WTC11 (cell line): Measurements from ENCODE around the gene TCF21. TPM values are rescaled to one million over a fixed set of nuclear protein-coding genes. Genes with fewer than 3 reads are reported as not detected.
"Not testable (repeated sequence)": the region's sequence is repeated elsewhere in the genome, so short reads cannot be mapped to it uniquely, and the experiment has no call there.

Experiments used
- ATAC-seq: fragments of 200-7000 bp; cut with Tn5 transposase; 2 replicates; pipeline ENCODE4 v1.10.0; 2021; ENCODE audit warnings: mild to moderate bottlenecking, moderate library complexity
- CTCF ChIA-PET: fragments of 300-600 bp; sonication (Branson Sonifier 250); formaldehyde crosslinking; loops from one replicate; lab custom pipeline; 2021; ENCODE audit warnings: antibody characterized with exemption; lab: Charles Lee
- POLR2A ChIA-PET: fragments of 350-600 bp; sonication (Branson Sonifier 250); formaldehyde crosslinking; loops from one replicate; lab custom pipeline; 2021; ENCODE audit warnings: antibody characterized with exemption; lab: Charles Lee
- DNase-seq: peaks from one replicate; pipeline ENCODE4 v3.0.0; 2021; ENCODE audit warnings: low spot score
- H3K27ac Mint-ChIP-seq: 2 replicates; pipeline ENCODE4 v1.8.0; 2021; ENCODE audit warnings: mixed read lengths
- H3K27me3 Mint-ChIP-seq: 2 replicates; pipeline ENCODE4 v1.8.0; 2021; ENCODE audit warnings: low read depth, mild to moderate bottlenecking, moderate library complexity, mixed read lengths
- H3K36me3 Mint-ChIP-seq: 2 replicates; pipeline ENCODE4 v1.8.0; 2021; ENCODE audit warnings: mixed read lengths
- H3K4me1 Mint-ChIP-seq: 2 replicates; pipeline ENCODE4 v1.8.0; 2022; ENCODE audit warnings: mixed read lengths
- H3K4me3 Mint-ChIP-seq: 2 replicates; pipeline ENCODE4 v1.8.0; 2021; ENCODE audit warnings: mild to moderate bottlenecking, moderate library complexity, mixed read lengths
- H3K9me3 Mint-ChIP-seq: 2 replicates; pipeline ENCODE4 v1.8.0; 2021; ENCODE audit warnings: mixed read lengths
- CTCF ChIP-seq: fragments of 200-600 bp; IDR thresholded peaks from 2 replicates; pipeline ENCODE4 v1.8.0; 2022; ENCODE audit warnings: antibody characterized with exemption
- EMX1 ChIP-seq: fragments of 250-450 bp; sonication (Bioruptor Pico); IDR thresholded peaks from 2 replicates; pipeline ENCODE4 v1.8.0; 2021; ENCODE audit warnings: mild to moderate bottlenecking
- ETV6 ChIP-seq: sonication (generic); formaldehyde crosslinking; IDR thresholded peaks from 2 replicates; pipeline ENCODE4 v1.8.1; 2022; ENCODE audit warnings: mild to moderate bottlenecking, missing genetic modification reagents
- GTF2I ChIP-seq: fragments of 250-450 bp; sonication (Bioruptor Pico); conservative IDR thresholded peaks from 2 replicates; pipeline ENCODE4 v1.4.0; 2021; ENCODE audit warnings: mild to moderate bottlenecking
- IRF1 ChIP-seq: sonication (generic); formaldehyde crosslinking; IDR thresholded peaks from 2 replicates; pipeline ENCODE4 v1.8.0; 2023; ENCODE audit warnings: missing genetic modification reagents
- IRF2 ChIP-seq: sonication (generic); formaldehyde crosslinking; IDR thresholded peaks from 2 replicates; pipeline ENCODE4 v1.8.0; 2022; ENCODE audit warnings: low read depth, missing genetic modification reagents, borderline replicate concordance
- RELA ChIP-seq: sonication (generic); formaldehyde crosslinking; IDR thresholded peaks from 2 replicates; pipeline ENCODE4 v1.8.1; 2022; ENCODE audit warnings: missing genetic modification reagents, mild to moderate bottlenecking, borderline replicate concordance
- USF2 ChIP-seq: sonication (generic); formaldehyde crosslinking; IDR thresholded peaks from 2 replicates; pipeline ENCODE4 v1.8.1; 2023; ENCODE audit warnings: mild to moderate bottlenecking, missing genetic modification reagents, moderate library complexity
- total RNA-seq: library from RNA; stranded (reverse); gene quantifications from 3 replicates; pipeline ENCODE4 v1.2.3, GENCODE V29; 2021
- TF ChIP-seq, protein P1 (sequence below): sonication (generic); formaldehyde crosslinking; IDR thresholded peaks from 2 replicates; pipeline ENCODE4 v1.8.1; 2023; ENCODE audit warnings: mild to moderate bottlenecking, missing genetic modification reagents, borderline replicate concordance
- TF ChIP-seq, protein P2 (sequence below): sonication (generic); formaldehyde crosslinking; IDR thresholded peaks from 2 replicates; pipeline ENCODE4 v1.8.1; 2023; ENCODE audit warnings: mild to moderate bottlenecking, moderate library complexity, missing genetic modification reagents

Gene TCF21
- total RNA-seq, 1 experiment from 2014 or later = 0.22 TPM

- TF ChIP-seq USF2 (CRISPR knock-in tag) = no peak
- TF ChIP-seq EMX1 (CRISPR knock-in tag) = no peak
- TF ChIP-seq, protein P1, sequence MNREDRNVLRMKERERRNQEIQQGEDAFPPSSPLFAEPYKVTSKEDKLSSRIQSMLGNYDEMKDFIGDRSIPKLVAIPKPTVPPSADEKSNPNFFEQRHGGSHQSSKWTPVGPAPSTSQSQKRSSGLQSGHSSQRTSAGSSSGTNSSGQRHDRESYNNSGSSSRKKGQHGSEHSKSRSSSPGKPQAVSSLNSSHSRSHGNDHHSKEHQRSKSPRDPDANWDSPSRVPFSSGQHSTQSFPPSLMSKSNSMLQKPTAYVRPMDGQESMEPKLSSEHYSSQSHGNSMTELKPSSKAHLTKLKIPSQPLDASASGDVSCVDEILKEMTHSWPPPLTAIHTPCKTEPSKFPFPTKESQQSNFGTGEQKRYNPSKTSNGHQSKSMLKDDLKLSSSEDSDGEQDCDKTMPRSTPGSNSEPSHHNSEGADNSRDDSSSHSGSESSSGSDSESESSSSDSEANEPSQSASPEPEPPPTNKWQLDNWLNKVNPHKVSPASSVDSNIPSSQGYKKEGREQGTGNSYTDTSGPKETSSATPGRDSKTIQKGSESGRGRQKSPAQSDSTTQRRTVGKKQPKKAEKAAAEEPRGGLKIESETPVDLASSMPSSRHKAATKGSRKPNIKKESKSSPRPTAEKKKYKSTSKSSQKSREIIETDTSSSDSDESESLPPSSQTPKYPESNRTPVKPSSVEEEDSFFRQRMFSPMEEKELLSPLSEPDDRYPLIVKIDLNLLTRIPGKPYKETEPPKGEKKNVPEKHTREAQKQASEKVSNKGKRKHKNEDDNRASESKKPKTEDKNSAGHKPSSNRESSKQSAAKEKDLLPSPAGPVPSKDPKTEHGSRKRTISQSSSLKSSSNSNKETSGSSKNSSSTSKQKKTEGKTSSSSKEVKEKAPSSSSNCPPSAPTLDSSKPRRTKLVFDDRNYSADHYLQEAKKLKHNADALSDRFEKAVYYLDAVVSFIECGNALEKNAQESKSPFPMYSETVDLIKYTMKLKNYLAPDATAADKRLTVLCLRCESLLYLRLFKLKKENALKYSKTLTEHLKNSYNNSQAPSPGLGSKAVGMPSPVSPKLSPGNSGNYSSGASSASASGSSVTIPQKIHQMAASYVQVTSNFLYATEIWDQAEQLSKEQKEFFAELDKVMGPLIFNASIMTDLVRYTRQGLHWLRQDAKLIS (CRISPR knock-in tag) = no peak
- TF ChIP-seq CTCF = peak; percentile 73
- TF ChIP-seq RELA (CRISPR knock-in tag) = no peak
- TF ChIP-seq IRF2 = no peak
- no peak for TF ChIP-seq GTF2I (CRISPR knock-in tag)
Measured at GRCh38 chr6:133921249-133921859, 32.4 kb downstream of the TCF21 start (continued).

DNA sequence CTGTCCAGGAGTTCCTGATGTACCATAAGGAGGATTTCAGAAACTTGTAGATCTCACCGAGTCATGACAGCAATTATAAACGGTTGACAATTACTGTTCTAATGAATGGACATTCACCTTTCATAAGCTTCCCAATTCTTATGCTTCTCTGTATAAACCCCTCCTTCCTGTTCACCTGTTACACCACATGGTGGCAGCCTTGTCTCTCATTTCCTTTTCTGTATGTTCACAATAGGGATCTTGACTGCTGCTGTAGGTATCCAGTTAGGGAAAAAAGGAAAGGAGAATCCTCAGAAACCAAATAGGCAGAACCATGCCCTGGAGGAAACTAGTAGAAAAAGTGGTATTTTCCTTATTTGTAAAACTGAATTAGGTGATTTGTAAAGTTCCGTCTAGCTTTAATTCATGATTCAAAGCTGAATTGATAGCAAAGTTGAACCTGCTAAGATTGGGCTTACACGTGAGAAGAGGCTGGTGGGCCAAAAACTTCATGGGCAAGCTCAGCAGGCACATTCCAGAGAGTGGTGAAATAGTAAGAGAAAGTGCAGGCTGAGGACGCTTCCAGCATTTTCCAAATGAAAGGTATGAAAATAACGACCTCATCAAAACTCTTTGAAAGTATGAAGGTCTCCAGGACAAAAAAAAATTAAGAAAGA, 35.2 kb downstream of the TCF21 start:
- ATAC-seq (peak; percentile 93), DNase-seq (peak; percentile 65)
- no peaks in the 10 kb centered on the region for H3K36me3 Mint-ChIP-seq
- H3K4me1 Mint-ChIP-seq = peaks cover 11% of the 10 kb centered on the region
- TF ChIP-seq IRF1 (CRISPR knock-in tag) (no peak), CTCF (peak; percentile 62), ETV6 (CRISPR knock-in tag) (peak; percentile 35; the same call in 1 of the 2 replicates)
- TF ChIP-seq, protein P2, sequence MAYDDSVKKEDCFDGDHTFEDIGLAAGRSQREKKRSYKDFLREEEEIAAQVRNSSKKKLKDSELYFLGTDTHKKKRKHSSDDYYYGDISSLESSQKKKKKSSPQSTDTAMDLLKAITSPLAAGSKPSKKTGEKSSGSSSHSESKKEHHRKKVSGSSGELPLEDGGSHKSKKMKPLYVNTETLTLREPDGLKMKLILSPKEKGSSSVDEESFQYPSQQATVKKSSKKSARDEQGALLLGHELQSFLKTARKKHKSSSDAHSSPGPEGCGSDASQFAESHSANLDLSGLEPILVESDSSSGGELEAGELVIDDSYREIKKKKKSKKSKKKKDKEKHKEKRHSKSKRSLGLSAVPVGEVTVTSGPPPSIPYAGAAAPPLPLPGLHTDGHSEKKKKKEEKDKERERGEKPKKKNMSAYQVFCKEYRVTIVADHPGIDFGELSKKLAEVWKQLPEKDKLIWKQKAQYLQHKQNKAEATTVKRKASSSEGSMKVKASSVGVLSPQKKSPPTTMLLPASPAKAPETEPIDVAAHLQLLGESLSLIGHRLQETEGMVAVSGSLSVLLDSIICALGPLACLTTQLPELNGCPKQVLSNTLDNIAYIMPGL (CRISPR knock-in tag) = no peak
- no peak overlapping the region; the same call in 1 of the 2 replicates for H3K27ac Mint-ChIP-seq
- POLR2A ChIA-PET = interaction anchor here (0.6 to 0.9 kb wide), 2 partner anchors 33 to 173 kb away, joined by 3 read pairs; no protein-coding TSS in a partner anchor
- H3K27me3 Mint-ChIP-seq = no peaks in the 10 kb centered on the region
- H3K4me3 Mint-ChIP-seq = peak overlapping the region; percentile 53
- no peaks in the 10 kb centered on the region for H3K9me3 Mint-ChIP-seq
- CTCF ChIA-PET = interaction anchor here (0.5 to 8.2 kb wide), 51 partner anchors 9 to 1017 kb away, joined by 3 to 340 read pairs (median 4); no protein-coding TSS in a partner anchor

DNA sequence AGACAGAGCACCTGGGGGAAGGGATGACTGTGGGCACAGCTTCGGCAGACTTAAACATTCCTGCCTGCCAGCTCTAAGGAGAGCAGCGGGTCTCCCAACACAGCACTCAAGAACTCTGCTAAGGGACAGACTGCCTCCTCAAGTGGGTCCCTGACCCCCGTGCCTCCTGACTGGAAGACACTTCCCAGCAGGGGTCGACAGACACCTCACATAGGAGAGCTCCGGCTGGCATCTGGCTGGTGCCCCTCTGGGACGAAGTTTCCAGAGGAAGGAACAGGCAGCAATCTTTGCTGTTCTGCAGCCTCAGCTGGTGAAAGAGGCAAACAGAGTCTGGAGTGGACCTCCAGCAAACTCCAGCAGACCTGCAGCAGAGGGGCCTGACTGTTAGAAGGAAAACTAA, 42.3 kb downstream of the TCF21 start:
- not testable (repeated sequence) for H3K4me3 Mint-ChIP-seq

DNA sequence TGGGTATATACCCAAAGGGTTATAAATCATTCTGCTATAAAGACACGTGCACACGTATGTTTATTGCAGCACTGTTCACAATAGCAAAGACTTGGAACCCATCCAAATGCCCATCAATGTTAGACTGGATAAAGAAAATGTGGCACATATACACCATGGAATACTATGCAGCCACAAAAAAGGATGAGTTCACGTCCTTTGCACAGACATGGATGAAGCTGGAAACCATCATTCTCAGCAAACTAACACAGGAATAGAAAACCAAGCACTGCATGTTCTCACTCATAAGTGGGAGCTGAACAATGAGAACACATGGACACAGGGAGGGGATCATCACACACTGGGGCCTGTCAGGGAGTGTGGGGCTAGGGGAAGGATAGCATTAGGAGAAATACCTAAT, 47.4 kb downstream of the TCF21 start:
- DNase-seq, H3K4me1 Mint-ChIP-seq, POLR2A ChIA-PET, H3K36me3 Mint-ChIP-seq, H3K27me3 Mint-ChIP-seq, ATAC-seq, H3K27ac Mint-ChIP-seq, H3K4me3 Mint-ChIP-seq: not testable (repeated sequence)
- CTCF ChIA-PET = interaction anchor here (0.9 to 1.0 kb wide), 2 partner anchors 11 to 161 kb away, joined by 3 to 4 read pairs; no protein-coding TSS in a partner anchor
- H3K9me3 Mint-ChIP-seq = peaks cover 43% of the 10 kb centered on the region

More for the DNA sequence above, 42.3 kb downstream of the TCF21 start:
- ATAC-seq, POLR2A ChIA-PET, H3K27ac Mint-ChIP-seq, DNase-seq, H3K4me1 Mint-ChIP-seq, H3K27me3 Mint-ChIP-seq, H3K36me3 Mint-ChIP-seq: not testable (repeated sequence)
- H3K9me3 Mint-ChIP-seq = peaks cover 39% of the 10 kb centered on the region
- CTCF ChIA-PET = interaction anchor here (1.0 to 1.4 kb wide), 3 partner anchors 15 to 166 kb away, joined by 3 to 14 read pairs (median 3); no protein-coding TSS in a partner anchor
